ENCODE results near the gene KCNQ1.
"Not testable (repeated sequence)": the region's sequence is repeated elsewhere in the genome, so short reads cannot be mapped to it uniquely, and the experiment has no call there.

The KCNQ1 gene

DNA sequence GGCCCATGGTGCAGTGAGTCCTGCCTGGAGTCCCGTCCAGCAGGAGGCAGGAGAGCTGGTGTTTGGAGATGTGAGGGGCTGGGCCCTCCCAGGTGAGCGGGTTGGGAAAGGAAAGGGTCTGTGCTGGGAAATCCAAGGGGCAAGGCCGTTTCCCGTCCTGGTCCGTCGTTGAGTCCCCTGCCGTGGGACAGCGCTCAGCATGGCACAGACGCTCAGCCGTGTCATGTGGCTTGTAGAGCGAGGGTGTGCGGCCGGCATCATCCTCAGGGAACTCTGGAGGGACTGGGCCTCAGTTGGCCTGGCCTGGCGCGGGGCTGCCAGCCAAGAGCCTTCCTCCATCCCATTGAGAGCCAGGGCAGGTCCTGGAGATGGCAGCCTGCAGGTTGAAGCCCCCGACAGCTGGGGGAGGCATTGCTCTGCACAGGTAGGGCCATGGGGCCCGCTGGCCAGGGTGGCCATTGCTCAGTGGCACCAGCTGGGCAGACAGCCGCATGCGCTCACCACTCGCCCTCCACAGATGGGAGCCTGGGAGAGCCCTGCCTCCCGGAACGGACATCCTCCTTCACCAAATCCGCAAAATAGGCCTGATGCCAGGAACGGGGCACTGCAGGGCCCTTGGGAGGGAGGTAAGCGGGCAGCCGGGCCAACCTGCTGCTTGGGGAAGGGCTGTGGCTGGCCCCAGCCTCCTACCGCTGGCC, 28.7 kb downstream of the KCNQ1 start:
- no peak for FAIRE-seq

GRCh38 chr11:2474059-2474901, 29.5 kb downstream of the KCNQ1 start:
- DNase-seq (ENCODE audit: low spot score) = no peak
- FAIRE-seq = no peak

More for the DNA sequence above, 28.7 kb downstream of the KCNQ1 start:
- DNase-seq (ENCODE audit: low spot score) = no peak

- no peak for DNase-seq (ENCODE audit: low spot score)
- FAIRE-seq = no peak
These were observed 30.5 kb downstream of the KCNQ1 start for GRCh38 chr11:2475136-2475918.

DNA sequence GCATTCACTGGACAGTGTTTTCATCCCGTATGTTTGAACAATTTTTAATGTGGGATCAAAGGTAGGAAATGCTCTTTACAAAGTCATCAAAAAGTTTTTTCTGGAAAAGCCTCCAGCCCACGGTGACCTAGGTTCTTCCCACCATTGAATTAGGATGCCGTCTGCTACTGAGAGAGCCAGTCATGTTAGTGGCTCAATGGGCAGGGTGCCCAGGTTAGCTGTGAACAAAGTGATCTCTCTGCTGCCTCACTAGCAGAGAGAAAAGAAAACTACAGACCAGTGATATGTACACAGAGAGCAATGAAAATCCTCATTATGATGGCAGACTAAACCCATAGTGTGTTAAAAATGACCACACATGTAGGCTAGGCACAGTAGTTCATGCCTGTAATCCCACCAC, 32.4 kb downstream of the KCNQ1 start:
- DNase-seq (ENCODE audit: low spot score) = no peak
- no peak for FAIRE-seq

- DNase-seq (ENCODE audit: low spot score) (no peak), FAIRE-seq (no peak)
These were observed 33.1 kb downstream of the KCNQ1 start for GRCh38 chr11:2477936-2478335.

DNA sequence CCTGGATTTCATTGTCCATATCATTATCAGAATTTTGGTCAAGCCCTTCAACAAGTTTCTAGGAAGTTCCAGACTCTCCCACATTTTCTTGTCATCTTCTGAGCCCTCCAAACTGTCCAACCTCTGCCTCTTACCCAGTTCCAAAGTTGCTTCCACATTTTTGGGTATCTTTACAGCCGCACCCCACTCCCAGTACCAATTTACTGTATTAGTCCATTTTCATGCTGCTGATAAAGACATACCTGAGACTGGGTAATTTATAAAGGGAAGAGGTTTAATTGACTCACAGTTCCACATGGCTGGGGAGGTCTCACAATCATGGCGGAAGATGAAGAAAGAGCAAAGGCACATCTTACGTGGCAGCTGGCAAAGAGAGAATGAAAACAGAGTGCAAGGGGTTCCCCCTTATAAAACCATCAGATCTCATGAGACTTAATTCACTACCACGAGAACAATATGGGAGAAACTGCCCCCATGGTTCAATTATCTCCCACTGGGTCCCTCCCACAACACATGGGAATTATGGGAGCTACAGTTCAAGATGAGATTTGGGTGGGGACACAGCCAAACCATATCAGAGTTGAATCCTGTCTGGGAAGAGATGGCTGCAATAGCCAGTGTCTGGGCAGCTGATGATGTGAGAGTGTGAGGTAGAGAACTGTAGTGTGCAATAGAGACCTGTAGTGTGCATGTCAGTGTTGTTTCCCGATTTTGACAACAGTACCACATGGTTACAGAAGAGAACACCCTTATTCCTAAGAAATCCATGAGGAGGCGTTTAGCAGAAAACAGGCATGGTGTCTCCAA, 35.5 kb downstream of the KCNQ1 start:
- not testable (repeated sequence) for DNase-seq (ENCODE audit: low spot score); FAIRE-seq

GRCh38 chr11:2480874-2481220, 36.0 kb downstream of the KCNQ1 start:
- no peak for FAIRE-seq
- no peak for DNase-seq (ENCODE audit: low spot score)

- DNase-seq (ENCODE audit: low spot score) (no peak), FAIRE-seq (no peak)
These were observed 36.4 kb downstream of the KCNQ1 start for GRCh38 chr11:2481253-2481652.

GRCh38 chr11:2482204-2482603, 37.4 kb downstream of the KCNQ1 start:
- no peak for FAIRE-seq
- no peak for DNase-seq (ENCODE audit: low spot score)

DNA sequence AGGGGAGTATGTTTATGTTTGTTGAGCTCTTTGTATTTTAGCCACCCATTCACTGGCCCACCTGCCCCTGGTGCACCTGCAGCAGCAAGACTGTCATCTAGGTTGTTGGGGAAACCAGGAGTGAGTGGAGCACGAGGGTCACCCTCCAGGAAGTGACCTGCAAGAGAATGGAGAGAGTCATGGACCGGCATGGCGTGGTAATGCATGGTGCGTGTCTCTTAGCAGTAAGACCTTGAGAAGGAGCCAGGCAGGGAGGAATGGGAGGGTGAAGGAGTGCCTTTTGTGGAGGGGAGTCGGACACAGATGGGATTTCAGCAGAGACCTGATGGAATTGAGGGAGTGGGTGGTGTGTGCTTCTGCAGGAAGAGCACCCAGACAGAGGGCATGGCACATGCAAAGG, 37.9 kb downstream of the KCNQ1 start:
- no peak for FAIRE-seq
- DNase-seq (ENCODE audit: low spot score) = no peak

DNA sequence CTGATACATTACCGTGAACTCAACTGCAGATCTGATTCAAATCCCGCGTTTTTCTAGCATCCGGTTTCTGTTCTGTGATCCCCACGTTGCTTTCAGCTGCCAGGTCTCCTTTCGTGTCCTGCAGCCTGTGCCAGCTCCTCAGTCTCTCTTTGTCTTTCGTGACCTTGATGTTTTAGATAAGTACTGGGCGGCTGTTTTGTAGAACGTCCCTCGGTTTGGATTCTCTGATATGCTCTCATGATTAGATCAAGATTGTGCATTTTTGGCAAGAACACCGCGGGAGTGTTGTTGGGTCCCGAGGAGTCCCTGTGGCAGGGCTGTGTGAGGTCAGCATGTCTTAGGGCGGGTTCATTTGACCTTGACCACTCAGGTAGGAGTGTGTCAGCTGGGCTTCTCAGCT, 38.6 kb downstream of the KCNQ1 start:
- FAIRE-seq = no peak

DNA sequence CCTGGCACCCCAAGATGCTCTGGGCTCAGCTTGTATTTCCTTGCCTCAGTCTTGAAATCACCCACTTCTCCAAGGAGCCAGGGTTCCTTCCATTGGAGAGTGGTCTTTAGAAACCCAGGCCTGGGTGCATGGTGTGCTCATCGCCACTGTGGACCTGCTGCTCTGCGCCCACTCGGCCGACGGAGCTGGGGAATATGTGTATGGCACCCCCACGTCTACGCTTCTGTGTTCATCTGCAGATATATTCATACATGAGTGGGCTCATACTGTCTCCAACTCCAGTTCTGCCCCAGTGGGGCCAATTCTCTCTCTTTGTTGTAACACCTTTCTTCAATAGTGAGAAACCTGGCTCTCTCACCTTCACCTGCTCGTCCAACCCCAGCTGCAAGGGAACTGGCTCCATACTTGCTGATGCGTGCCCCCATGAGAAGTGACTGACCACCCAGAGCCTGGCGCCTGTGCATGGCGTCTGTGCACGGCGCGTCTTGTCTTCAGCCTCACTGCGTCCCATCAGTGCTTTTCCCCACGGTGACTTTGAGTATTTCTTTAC, 39.8 kb downstream of the KCNQ1 start:
- no peak for FAIRE-seq

More for the DNA sequence above, 38.6 kb downstream of the KCNQ1 start:
- no peak for DNase-seq (ENCODE audit: low spot score)

GRCh38 chr11:2488004-2488403, 43.2 kb downstream of the KCNQ1 start:
- FAIRE-seq = no peak
- DNase-seq (ENCODE audit: low spot score) = no peak

More for the DNA sequence above, 39.8 kb downstream of the KCNQ1 start:
- no peak for DNase-seq (ENCODE audit: low spot score)

DNA sequence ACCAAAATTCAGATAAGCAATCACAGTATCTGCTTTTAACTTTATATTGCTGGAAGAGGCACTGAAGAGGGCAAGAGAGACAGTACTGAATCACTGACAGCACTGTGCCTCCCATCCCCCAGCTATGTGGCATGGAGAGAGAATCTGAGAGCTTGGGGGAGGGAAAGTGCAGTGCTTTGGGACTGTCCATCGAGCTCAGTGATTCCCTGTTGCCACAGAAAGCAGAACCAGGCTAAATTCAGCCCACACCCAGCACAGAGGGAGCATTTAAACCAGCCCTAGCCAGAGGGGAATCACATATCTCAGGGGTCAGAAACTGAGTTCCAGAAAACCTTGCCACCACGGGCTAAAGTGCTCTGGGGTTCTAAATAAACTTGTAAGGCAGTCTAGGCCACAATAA, 44.3 kb downstream of the KCNQ1 start:
- DNase-seq (ENCODE audit: low spot score) (no peak), FAIRE-seq (no peak)

DNA sequence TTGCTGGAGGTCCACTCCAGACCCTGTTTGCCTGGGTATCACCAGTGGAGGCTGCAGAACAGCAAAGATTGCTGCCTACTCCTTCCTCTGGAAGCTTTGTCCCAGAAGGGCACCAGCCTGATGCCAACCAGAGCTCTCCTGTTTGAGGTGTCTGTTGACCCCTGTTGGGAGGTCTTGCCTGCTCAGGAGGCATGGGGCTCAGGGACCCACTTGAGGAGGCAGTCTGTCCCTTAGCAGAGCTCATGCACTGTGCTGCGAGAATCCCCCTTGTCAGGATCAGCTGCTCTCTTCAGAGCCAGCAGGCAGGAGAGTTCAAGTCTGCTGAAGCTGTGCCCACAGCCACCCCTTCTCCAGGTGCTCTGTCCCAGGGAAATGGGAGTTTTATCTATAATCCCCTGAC, 53.1 kb downstream of the KCNQ1 start:
- not testable (repeated sequence) for DNase-seq (ENCODE audit: low spot score); FAIRE-seq

DNA sequence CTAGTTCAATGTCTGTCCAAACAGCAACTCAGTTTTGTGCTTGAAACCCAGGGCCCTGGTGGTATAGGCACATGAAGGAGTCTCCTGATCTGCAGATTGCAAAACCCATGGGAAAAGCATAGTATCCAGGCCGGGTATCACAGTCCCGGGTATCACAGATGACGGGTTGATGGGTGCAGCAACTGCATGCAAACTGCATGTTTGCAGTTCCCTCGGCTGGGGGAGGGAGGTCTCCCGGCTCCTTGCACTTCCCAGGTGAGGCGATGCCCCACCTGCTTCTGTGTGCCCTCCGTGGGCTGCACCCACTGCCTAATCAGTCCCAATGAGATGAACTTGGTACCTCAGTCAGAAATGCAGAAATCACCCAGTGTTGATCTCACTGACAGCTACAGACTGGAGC, 53.9 kb downstream of the KCNQ1 start:
- DNase-seq (ENCODE audit: low spot score) = no peak
- no peak for FAIRE-seq

- DNase-seq (ENCODE audit: low spot score) = no peak
- FAIRE-seq = no peak
These were observed 62.5 kb downstream of the KCNQ1 start for GRCh38 chr11:2507212-2507901.

DNA sequence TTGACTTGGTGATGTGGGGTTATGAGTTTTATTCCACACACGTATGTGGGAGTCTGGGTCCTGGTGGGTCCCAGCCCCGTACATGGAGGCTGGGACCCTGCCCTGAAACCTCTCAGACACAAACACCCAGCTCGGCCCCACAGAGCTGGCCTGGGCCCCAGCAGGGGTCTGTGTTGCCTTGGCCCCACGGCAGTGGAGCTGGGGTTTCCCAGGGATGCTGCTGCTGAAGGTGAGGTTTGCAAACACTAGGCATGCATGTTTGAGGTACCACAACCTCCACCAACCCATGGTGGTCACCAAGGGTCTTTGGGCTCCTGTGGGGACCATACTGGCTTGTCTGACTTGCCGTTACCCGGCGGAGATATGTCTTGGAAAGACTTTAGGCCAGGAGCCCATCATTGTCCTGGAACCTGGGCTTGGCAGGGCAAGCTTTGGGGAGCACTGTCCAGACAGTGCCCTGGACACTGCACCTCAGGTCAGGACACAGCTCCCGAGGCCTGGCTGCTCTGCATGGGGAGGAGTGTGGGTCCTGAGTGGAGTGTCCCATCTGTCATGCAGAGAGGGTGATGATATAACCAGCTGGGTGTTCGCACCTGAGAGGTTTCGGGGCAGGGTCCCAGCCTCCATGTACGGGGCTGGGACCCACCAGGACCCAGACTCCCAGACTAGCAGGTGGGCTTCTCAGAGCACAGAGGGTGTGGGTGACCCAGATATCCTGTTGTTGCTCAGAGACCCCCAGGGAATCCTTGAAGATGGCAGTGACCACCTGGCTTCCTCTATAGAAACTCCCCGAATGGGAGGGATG, 63.3 kb downstream of the KCNQ1 start:
- no peak for DNase-seq (ENCODE audit: low spot score)

DNA sequence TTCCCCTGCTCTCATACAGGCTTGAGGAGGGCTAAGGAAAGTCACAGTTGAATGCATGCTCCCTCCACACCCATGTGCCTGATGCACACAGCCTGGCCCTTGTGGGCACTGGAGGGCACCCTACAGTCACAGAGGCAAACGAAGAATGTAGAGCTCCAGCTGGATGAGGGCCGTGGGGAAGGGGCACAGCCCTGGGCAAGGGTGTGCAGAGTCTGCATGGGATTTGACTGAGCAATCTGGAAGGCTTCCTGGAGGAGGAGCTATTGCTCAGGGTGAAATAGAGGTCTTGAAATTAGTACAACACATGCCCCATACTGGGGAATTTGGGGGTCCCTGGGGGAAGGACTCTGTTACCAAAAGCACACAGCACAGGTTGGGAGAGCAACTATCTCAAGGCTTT, 64.0 kb downstream of the KCNQ1 start:
- FAIRE-seq = no peak

More for the DNA sequence above, 63.3 kb downstream of the KCNQ1 start:
- no peak for FAIRE-seq

More for the DNA sequence above, 64.0 kb downstream of the KCNQ1 start:
- no peak for DNase-seq (ENCODE audit: low spot score)
